ENCODE results near the gene EFNB2.

- no peak for TF ChIP-seq MAX (IDR thresholded peaks at IDR 0.05)
- TF ChIP-seq SMC3 (IDR thresholded peaks at IDR 0.05; ENCODE audit: low read length): no peak
Observed at GRCh38 chr13:106561551-106562170, 26.2 kb upstream of the EFNB2 start.
